ENCODE measurements around the gene NAT14.
"Not testable (repeated sequence)": the region's sequence is repeated elsewhere in the genome, so short reads cannot be mapped to it uniquely, and the experiment has no call there.

Gene NAT14

GRCh38 chr19:55444646-55445045, 40.3 kb upstream of the NAT14 start:
- no peak for FAIRE-seq
- TF ChIP-seq TAF1 (IDR thresholded peaks at IDR 0.05; ENCODE audit: borderline replicate concordance, low read depth, low read length) (no peak), POLR2A (IDR thresholded peaks at IDR 0.05; ENCODE audit: low read depth, low read length) (no peak), POLR2AphosphoS5 (IDR thresholded peaks at IDR 0.05; ENCODE audit: low read depth, low read length) (no peak)

GRCh38 chr19:55446060-55446459, 38.9 kb upstream of the NAT14 start:
- TF ChIP-seq POLR2A (IDR thresholded peaks at IDR 0.05; ENCODE audit: low read depth, low read length) (no peak), POLR2AphosphoS5 (IDR thresholded peaks at IDR 0.05; ENCODE audit: low read depth, low read length) (no peak), TAF1 (IDR thresholded peaks at IDR 0.05; ENCODE audit: borderline replicate concordance, low read depth, low read length) (no peak)
- DNase-seq (ENCODE audit: insufficient read length), result no peak
- no peak for FAIRE-seq

More at GRCh38 chr19:55444646-55445045, 40.3 kb upstream of the NAT14 start:
- no peak for DNase-seq (ENCODE audit: insufficient read length)

GRCh38 chr19:55447421-55448174, 37.4 kb upstream of the NAT14 start:
- TF ChIP-seq POLR2AphosphoS5 (IDR thresholded peaks at IDR 0.05; ENCODE audit: low read depth, low read length) (no peak), TAF1 (IDR thresholded peaks at IDR 0.05; ENCODE audit: borderline replicate concordance, low read depth, low read length) (no peak), POLR2A (IDR thresholded peaks at IDR 0.05; ENCODE audit: low read depth, low read length) (no peak)
- FAIRE-seq (no peak), DNase-seq (ENCODE audit: insufficient read length) (no peak)

GRCh38 chr19:55448175-55448490, 36.9 kb upstream of the NAT14 start:
- not testable (repeated sequence) for DNase-seq (ENCODE audit: insufficient read length); FAIRE-seq

GRCh38 chr19:55449469-55449868, 35.5 kb upstream of the NAT14 start:
- DNase-seq (ENCODE audit: insufficient read length), result no peak
- no peak for FAIRE-seq
- no peak for TF ChIP-seq POLR2AphosphoS5 (IDR thresholded peaks at IDR 0.05; ENCODE audit: low read depth, low read length)
- TF ChIP-seq POLR2A (IDR thresholded peaks at IDR 0.05; ENCODE audit: low read depth, low read length), result no peak
- no peak for TF ChIP-seq TAF1 (IDR thresholded peaks at IDR 0.05; ENCODE audit: borderline replicate concordance, low read depth, low read length)

- TF ChIP-seq POLR2A (IDR thresholded peaks at IDR 0.05; ENCODE audit: low read depth, low read length) (no peak), TAF1 (IDR thresholded peaks at IDR 0.05; ENCODE audit: borderline replicate concordance, low read depth, low read length) (no peak), POLR2AphosphoS5 (IDR thresholded peaks at IDR 0.05; ENCODE audit: low read depth, low read length) (no peak)
- no peak for FAIRE-seq
These were observed 33.6 kb upstream of the NAT14 start for GRCh38 chr19:55451163-55451964.

GRCh38 chr19:55451965-55452748, 32.8 kb upstream of the NAT14 start:
- no peak for TF ChIP-seq TAF1 (IDR thresholded peaks at IDR 0.05; ENCODE audit: borderline replicate concordance, low read depth, low read length)
- no peak for TF ChIP-seq POLR2AphosphoS5 (IDR thresholded peaks at IDR 0.05; ENCODE audit: low read depth, low read length)
- TF ChIP-seq POLR2A (IDR thresholded peaks at IDR 0.05; ENCODE audit: low read depth, low read length), result no peak
- FAIRE-seq (no peak), DNase-seq (ENCODE audit: insufficient read length) (no peak)

More at GRCh38 chr19:55451163-55451964, 33.6 kb upstream of the NAT14 start:
- no peak for DNase-seq (ENCODE audit: insufficient read length)

- FAIRE-seq (no peak), DNase-seq (ENCODE audit: insufficient read length) (no peak)
- TF ChIP-seq TAF1 (IDR thresholded peaks at IDR 0.05; ENCODE audit: borderline replicate concordance, low read depth, low read length) (no peak), POLR2AphosphoS5 (IDR thresholded peaks at IDR 0.05; ENCODE audit: low read depth, low read length) (no peak), POLR2A (IDR thresholded peaks at IDR 0.05; ENCODE audit: low read depth, low read length) (no peak)
These were observed 32.1 kb upstream of the NAT14 start for GRCh38 chr19:55452749-55453346.

GRCh38 chr19:55453511-55454260, 31.3 kb upstream of the NAT14 start:
- TF ChIP-seq POLR2AphosphoS5 (IDR thresholded peaks at IDR 0.05; ENCODE audit: low read depth, low read length) (no peak), TAF1 (IDR thresholded peaks at IDR 0.05; ENCODE audit: borderline replicate concordance, low read depth, low read length) (no peak), POLR2A (IDR thresholded peaks at IDR 0.05; ENCODE audit: low read depth, low read length) (no peak)
- FAIRE-seq (no peak), DNase-seq (ENCODE audit: insufficient read length) (no peak)

- FAIRE-seq (no peak), DNase-seq (ENCODE audit: insufficient read length) (no peak)
- TF ChIP-seq TAF1 (IDR thresholded peaks at IDR 0.05; ENCODE audit: borderline replicate concordance, low read depth, low read length), result no peak
- no peak for TF ChIP-seq POLR2AphosphoS5 (IDR thresholded peaks at IDR 0.05; ENCODE audit: low read depth, low read length)
- no peak for TF ChIP-seq POLR2A (IDR thresholded peaks at IDR 0.05; ENCODE audit: low read depth, low read length)
These were observed 30.2 kb upstream of the NAT14 start for GRCh38 chr19:55454787-55455243.

All from GM12892 (cell line).